Lung (tissue), 12 donors: ENCODE results near the gene TEX14. TPM values are rescaled to one million over a fixed set of nuclear protein-coding genes. Genes with fewer than 3 reads are reported as not detected.
A peak's percentile ranks its signal among the peaks of the same experiment; 100 is the strongest.

Experiments used
- ATAC-seq: fragments of 200-7000 bp; cut with Tn5 transposase; one replicate; pipeline ENCODE4 v1.9.1; 2020; ENCODE audit warnings: moderate number of reproducible peaks; ENCODE audit not compliant: insufficient read depth, low FRiP score
- DNase-seq, 3 donors: peaks; one replicate each; pipeline ENCODE4 v3.0.0-alpha.2; 2013 to 2017
- H3K27ac ChIP-seq, 2 donors: one replicate each; pipeline ENCODE4 v1.5.1; 2013; ENCODE audit warnings: mild to moderate bottlenecking in 2 of 2, moderate library complexity in 2 of 2, control low read depth in 1 of 2, inconsistent platforms in 1 of 2, low read depth in 1 of 2, low read length in 1 of 2
- H3K27me3 ChIP-seq, 3 donors: one replicate each; pipeline ENCODE4 v1.5.1; 2013; ENCODE audit warnings: low read length in 2 of 3; ENCODE audit not compliant: control insufficient read depth in 3 of 3, insufficient read depth in 3 of 3
- H3K36me3 ChIP-seq, 4 donors: one replicate each; pipeline ENCODE4 v1.5.1; 2013; ENCODE audit warnings: low read length in 4 of 4, mild to moderate bottlenecking in 1 of 4, moderate library complexity in 1 of 4; ENCODE audit not compliant: control insufficient read depth in 4 of 4, insufficient read depth in 4 of 4
- H3K4me1 ChIP-seq, 5 donors: one replicate each; pipeline ENCODE4 v1.5.1; 2013; ENCODE audit warnings: low read length in 5 of 5, mild to moderate bottlenecking in 2 of 5, moderate library complexity in 1 of 5; ENCODE audit not compliant: control insufficient read depth in 5 of 5, insufficient read depth in 5 of 5
- H3K4me3 ChIP-seq: one replicate; pipeline ENCODE4 v1.5.1; 2013; ENCODE audit warnings: mild to moderate bottlenecking, control low read depth, moderate library complexity
- H3K9ac ChIP-seq, 2 donors: one replicate each; pipeline ENCODE4 v1.5.1; 2013; ENCODE audit warnings: low read length in 2 of 2, control low read depth in 1 of 2; ENCODE audit not compliant: insufficient read depth in 1 of 2
- H3K9me3 ChIP-seq, 4 donors: one replicate each; pipeline ENCODE4 v1.5.1; 2013; ENCODE audit warnings: low read length in 3 of 4, mild to moderate bottlenecking in 1 of 4, moderate library complexity in 1 of 4; ENCODE audit not compliant: control insufficient read depth in 4 of 4, insufficient read depth in 3 of 4
- CTCF ChIP-seq: IDR thresholded peaks from 2 replicates; pipeline ENCODE4 v1.5.1; 2012; ENCODE audit warnings: mild to moderate bottlenecking; ENCODE audit errors: control extremely low read depth, extremely low read depth
- WGBS, 2 donors: extraction: QIAGEN DNeasy Blood & Tissue Kit; methylation state at CpG; one replicate each; pipeline ENCODE4 v1.1.7; 2013; 5-methylcytosine and 5-hydroxymethylcytosine counted together
- polyA plus RNA-seq, 2 donors: library from polyadenylated mRNA; stranded (reverse); fragments of 200-250 nt; gene quantifications; one replicate each; pipeline ENCODE4 v1.2.1, GENCODE V29; 2013
- total RNA-seq, 2 donors: library from RNA; depleted of rRNA in 1 of 2; stranded (reverse); fragments of >200 nt in 1 of 2; gene quantifications; one replicate each; pipeline ENCODE4 v1.2.1, GENCODE V29; 2014 to 2021
- donor health status: control.
- donor health status: control.
- donor health status: Bipolar disorder and iron deficiency.
- donor health status: healthy.
- donor health status: DM: yes; HTN: yes; CAD: no.

Gene TEX14
- total and polyA plus RNA-seq, 4 donors: 0.13 to 1.5 (median 0.74) TPM; not detected in 1

DNA sequence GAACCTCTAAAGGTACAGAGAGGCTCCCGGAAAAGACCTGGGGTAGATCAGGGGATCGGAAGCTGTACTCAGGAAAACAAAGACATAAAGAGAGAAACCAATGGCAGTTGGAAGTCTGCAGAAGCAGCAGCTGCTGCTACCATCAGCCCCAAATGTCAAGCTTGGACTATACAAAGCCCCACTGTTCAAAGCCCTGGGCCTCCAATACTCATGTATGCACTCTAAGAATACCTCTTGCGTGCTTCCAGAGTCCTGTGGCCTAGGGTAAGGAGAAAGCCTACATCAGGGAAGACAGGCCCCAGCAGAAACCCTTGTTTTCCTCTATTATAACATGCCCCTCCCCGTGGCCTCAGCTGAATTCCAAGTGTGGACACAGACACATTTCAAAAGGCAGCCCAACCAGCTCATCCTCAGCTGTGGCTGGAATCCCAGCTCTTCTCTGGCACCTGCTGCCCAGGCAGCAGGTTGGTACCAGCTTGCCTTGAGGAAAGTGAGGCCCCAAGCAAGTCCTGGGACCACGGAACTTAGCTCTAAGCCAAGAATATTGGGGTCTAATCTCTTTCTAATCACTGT, 158.1 kb downstream of the TEX14 start:
- DNase-seq (no peak), ATAC-seq (no peak)
- Histone ChIP-seq H3K4me3 (no peak overlapping the region), H3K27me3 (peaks cover 0 to 7% (median 0%) of the 10 kb centered on the region in 3 donors), H3K9me3 (no peaks in the 10 kb centered on the region), H3K36me3 (no peaks in the 10 kb centered on the region), H3K27ac (no peak overlapping the region), H3K4me1 (peaks cover 2 to 32% (median 10%) of the 10 kb centered on the region in 5 donors), H3K9ac (no peak overlapping the region)
- 94 to 97% methylated on average over 5 of the region's 5 CpGs for WGBS, 2 donors
- TF ChIP-seq CTCF: no peak

DNA sequence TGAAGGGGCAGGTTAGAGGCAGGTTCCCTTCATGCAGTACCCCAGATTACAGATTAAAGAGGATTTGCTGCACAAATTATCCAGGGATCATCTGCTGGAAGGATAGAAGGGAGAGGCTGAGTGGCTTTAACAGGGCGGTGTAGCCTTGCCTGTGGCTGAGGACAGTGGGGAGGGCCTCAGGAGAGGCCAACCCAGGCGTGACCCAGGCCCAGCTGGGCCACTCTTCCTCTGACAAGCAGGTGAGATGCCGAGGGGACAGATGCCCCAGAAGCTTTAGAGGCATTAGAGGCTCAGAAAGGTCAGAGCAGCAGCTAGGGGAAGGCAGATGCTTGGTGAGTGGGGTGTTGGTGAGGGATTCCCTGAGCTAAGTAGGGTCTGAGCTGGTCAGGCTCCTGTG, 159.3 kb downstream of the TEX14 start:
- Histone ChIP-seq H3K4me3 (no peak overlapping the region), H3K9ac (no peak overlapping the region), H3K36me3 (no peaks in the 10 kb centered on the region), H3K27me3 (peaks cover 0 to 7% (median 0%) of the 10 kb centered on the region in 3 donors), H3K9me3 (no peaks in the 10 kb centered on the region), H3K27ac (no peak overlapping the region), H3K4me1 (peaks cover 0 to 40% (median 12%) of the 10 kb centered on the region in 5 donors)
- TF ChIP-seq CTCF: no peak
- no peak for ATAC-seq
- DNase-seq: no peak
- 71 to 79% methylated on average over 3 of the region's 3 CpGs for WGBS, 2 donors

DNA sequence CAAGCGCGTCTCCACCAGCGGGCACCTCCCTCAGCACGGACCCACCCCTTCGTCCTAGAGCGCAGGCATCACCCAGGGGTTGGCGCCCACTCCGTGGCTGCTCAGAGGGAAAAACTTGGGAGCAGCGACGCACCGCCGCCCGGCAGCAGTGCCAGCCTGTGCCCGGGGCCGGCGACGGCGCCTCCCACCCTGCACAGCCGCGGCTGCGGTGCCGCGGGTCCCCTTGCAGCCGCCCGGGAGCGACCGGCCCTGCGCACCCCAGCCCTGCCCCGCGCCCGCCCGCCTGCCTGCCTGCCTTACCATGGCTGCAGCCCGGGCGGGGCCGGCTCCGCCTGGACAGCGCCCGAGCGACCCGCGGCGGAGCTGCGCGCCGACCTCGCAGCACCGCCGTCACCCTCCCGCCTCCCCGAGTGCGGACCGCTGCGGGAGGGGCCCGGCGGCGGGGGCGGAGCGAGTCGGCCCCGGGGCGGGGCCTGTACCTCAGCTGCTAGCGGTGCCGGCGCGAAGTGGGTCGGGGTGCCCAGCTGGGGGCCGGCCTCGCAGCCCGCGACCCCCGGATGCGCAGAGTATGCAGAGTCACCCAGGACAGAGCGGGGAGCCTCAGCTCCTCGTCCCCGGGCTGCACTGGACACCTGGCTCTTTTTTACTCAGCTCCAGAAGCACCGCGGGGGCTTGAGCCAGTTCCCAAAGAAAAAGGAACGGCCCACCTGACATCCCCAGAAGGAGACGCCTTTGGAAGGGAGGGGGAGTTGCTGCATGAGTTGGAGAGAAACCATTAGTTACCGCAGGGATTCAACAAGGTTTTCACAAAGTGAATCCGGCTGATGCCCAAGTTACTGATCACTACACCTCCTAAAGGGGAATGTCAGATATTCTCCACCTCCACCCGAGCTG, 159.9 kb downstream of the TEX14 start:
- WGBS, 2 donors: 2% methylated on average over 63 to 82 of the region's 82 CpGs
- no peak for TF ChIP-seq CTCF
- peak overlapping the region; percentile 43 to 54 for H3K27ac ChIP-seq
- H3K27me3 ChIP-seq: peaks cover 0 to 7% (median 0%) of the 10 kb centered on the region in 3 donors
- H3K36me3 ChIP-seq: no peaks in the 10 kb centered on the region
- H3K4me3 ChIP-seq: peak overlapping the region; percentile 53
- ATAC-seq (peak; percentile 71), DNase-seq (peak; percentile 45 to 75 (median 61))
- no peaks in the 10 kb centered on the region for H3K9me3 ChIP-seq
- peaks cover 0 to 44% (median 12%) of the 10 kb centered on the region in 5 donors for H3K4me1 ChIP-seq
- H3K9ac ChIP-seq: peak overlapping the region; percentile 39 to 74
